ENCODE measurements around the gene TRAPPC3L. TPM values are rescaled to one million over a fixed set of nuclear protein-coding genes. Genes with fewer than 3 reads are reported as not detected.

Gene TRAPPC3L
- total RNA-seq, 1 experiment from 2014 or later, result not detected

- TF ChIP-seq CTCF (IDR thresholded peaks at IDR 0.05 in 2 of 3, conservative IDR thresholded peaks at IDR 0.05 in 1 of 3; ENCODE audit: borderline replicate concordance in 1 of 3, insufficient read depth in 1 of 3, low read depth in 2 of 3, low read length in 2 of 3) (no peak), POLR2A (IDR thresholded peaks at IDR 0.05; ENCODE audit: borderline replicate concordance, extremely low read depth, insufficient read depth, insufficient read length) (no peak), EGR1 (IDR thresholded peaks at IDR 0.05; ENCODE audit: low read depth) (no peak), EZH2phosphoT487 (IDR thresholded peaks at IDR 0.05; ENCODE audit: borderline replicate concordance) (no peak), POLR2AphosphoS5 (IDR thresholded peaks at IDR 0.05; ENCODE audit: low read depth, low read length) (no peak), ZNF274 (IDR thresholded peaks at IDR 0.05; ENCODE audit: low read depth, low read length) (no peak), YY1 (IDR thresholded peaks at IDR 0.05; ENCODE audit: extremely low read depth, insufficient replicate concordance, low read depth, low read length) (no peak), SP1 (IDR thresholded peaks at IDR 0.05; ENCODE audit: low read depth) (no peak), ZFX (IDR thresholded peaks at IDR 0.05) (no peak), CEBPB (IDR thresholded peaks at IDR 0.05; ENCODE audit: low read depth) (no peak), CBX3 (IDR thresholded peaks at IDR 0.05; ENCODE audit: low read depth) (no peak)
These were observed 62.7 kb downstream of the TRAPPC3L start (continued) for GRCh38 chr6:116482780-116483179.

GRCh38 chr6:116476002-116476678, 69.3 kb downstream of the TRAPPC3L start:
- no peaks in the 10 kb centered on the region for H4K20me1 ChIP-seq (ENCODE audit: insufficient read depth)
- no peaks in the 10 kb centered on the region for H3K9me2 ChIP-seq (ENCODE audit: insufficient read depth)
- H3K36me3 ChIP-seq (ENCODE audit: control insufficient read depth in 1 of 2, insufficient read depth in 2 of 2, low read length in 2 of 2), result no peaks in the 10 kb centered on the region
- DNase-seq (ENCODE audit: low read depth, low spot score) (no peak), ATAC-seq (no peak)
- ChIA-PET POLR2A (no interaction called here), CTCF (no interaction called here), RAD21 (ENCODE audit: low non-redundant PET in 1 of 2, low total read pairs in 2 of 2, uncharacterized antibody in 2 of 2, unreplicated experiment in 2 of 2) (no interaction called here)
- intact Hi-C loops (cut with micrococcal nuclease), result no loop called here
- H3K4me3 ChIP-seq (replicated peaks in 1 of 2; ENCODE audit: low read depth in 1 of 2, low read length in 2 of 2), result no peak overlapping the region
- H3K79me2 ChIP-seq (ENCODE audit: insufficient read depth, low read length), result no peaks in the 10 kb centered on the region
- H3K27ac ChIP-seq (ENCODE audit: low read depth, low read length), result no peak overlapping the region
- no peaks in the 10 kb centered on the region for H3K9me3 ChIP-seq (ENCODE audit: control insufficient read depth in 1 of 2, insufficient read depth in 1 of 2, low read depth in 1 of 2, low read length in 2 of 2)
- no peaks in the 10 kb centered on the region for H3K27me3 ChIP-seq (ENCODE audit: insufficient read depth, low read length)
- H3K9ac ChIP-seq (ENCODE audit: low read length), result no peak overlapping the region
- no peak overlapping the region for H2AFZ ChIP-seq (ENCODE audit: low read depth, low read length, poor library complexity, severe bottlenecking)
- H3K4me2 ChIP-seq (ENCODE audit: low read length), result no peak overlapping the region
- no TSS peak for BruUV-seq (replicated peaks)
- no peaks in the 10 kb centered on the region for H3K4me1 ChIP-seq (ENCODE audit: control insufficient read depth in 1 of 2, insufficient read depth in 2 of 2, low read length in 2 of 2)
- TF ChIP-seq TCF7L2 (IDR thresholded peaks at IDR 0.05; ENCODE audit: borderline replicate concordance, extremely low read depth, insufficient read depth, insufficient read length), result no peak
- TF ChIP-seq FOSL1 (IDR thresholded peaks at IDR 0.05; ENCODE audit: low read depth), result no peak
- no peak for TF ChIP-seq ZFX (IDR thresholded peaks at IDR 0.05)
- TF ChIP-seq ZBTB33 (IDR thresholded peaks at IDR 0.05; ENCODE audit: extremely low read depth, insufficient replicate concordance, low read length), result no peak
- no peak for TF ChIP-seq CTCF (IDR thresholded peaks at IDR 0.05 in 2 of 3, conservative IDR thresholded peaks at IDR 0.05 in 1 of 3; ENCODE audit: borderline replicate concordance in 1 of 3, insufficient read depth in 1 of 3, low read depth in 2 of 3, low read length in 2 of 3)
- no peak for TF ChIP-seq JUND (IDR thresholded peaks at IDR 0.05)
- no peak for TF ChIP-seq ZNF274 (IDR thresholded peaks at IDR 0.05; ENCODE audit: low read depth, low read length)
- TF ChIP-seq ATF3 (IDR thresholded peaks at IDR 0.05), result no peak
- no peak for TF ChIP-seq SIN3A (IDR thresholded peaks at IDR 0.05; ENCODE audit: low read depth)
- TF ChIP-seq YY1 (IDR thresholded peaks at IDR 0.05; ENCODE audit: extremely low read depth, insufficient replicate concordance, low read depth, low read length), result no peak
- no peak for TF ChIP-seq CBX3 (IDR thresholded peaks at IDR 0.05; ENCODE audit: low read depth)
- no peak for TF ChIP-seq SP1 (IDR thresholded peaks at IDR 0.05; ENCODE audit: low read depth)

Measured in HCT116 (cell line).